ENCODE results near the gene ACER2. TPM values are rescaled to one million over a fixed set of nuclear protein-coding genes. Genes with fewer than 3 reads are reported as not detected.

ACER2 gene
- total RNA-seq, 1 donor from 2014 or later = 3.4 TPM

DNA sequence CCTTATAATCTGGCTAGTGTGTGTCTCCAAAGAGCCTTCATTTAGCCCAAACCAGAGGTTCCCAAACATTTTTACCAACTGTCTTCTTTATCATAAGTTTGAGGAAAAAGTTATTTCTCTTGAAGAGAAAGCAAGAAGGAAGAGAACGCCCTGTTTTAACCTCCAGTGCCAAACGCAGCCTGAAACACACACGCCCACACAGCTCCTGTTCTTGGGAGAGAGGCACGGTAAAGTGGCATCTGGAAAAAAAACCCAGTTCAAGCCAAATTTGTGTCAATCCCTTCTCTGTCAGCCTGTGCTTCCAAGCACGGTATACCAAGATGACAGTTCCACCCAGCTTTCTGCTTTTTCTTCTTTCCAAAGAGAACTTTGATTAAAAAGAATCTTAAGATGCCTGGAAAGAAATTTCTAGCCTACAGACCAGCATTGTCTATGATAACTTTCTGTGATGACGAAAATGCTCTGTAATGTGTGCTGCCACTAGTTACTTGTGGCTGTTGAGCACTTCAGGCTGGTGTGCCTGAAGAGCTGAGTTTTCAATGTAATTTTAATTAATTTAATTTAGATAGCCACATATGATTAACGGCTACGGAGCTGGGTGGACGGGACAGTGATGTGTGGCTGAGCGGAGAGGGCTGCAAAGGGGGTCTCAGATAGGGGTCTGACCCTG lies 62.3 kb downstream of the ACER2 start:
- DNase-seq = no peak
- peak; percentile 47 for ATAC-seq
- intact Hi-C loops (cut with micrococcal nuclease) = no loop called here

- intact Hi-C loops (cut with micrococcal nuclease) = no loop called here
- DNase-seq (peak; percentile 70), ATAC-seq (peak; percentile 87)
Observed at GRCh38 chr9:19471737-19472648, 63.2 kb downstream of the ACER2 start.

DNA sequence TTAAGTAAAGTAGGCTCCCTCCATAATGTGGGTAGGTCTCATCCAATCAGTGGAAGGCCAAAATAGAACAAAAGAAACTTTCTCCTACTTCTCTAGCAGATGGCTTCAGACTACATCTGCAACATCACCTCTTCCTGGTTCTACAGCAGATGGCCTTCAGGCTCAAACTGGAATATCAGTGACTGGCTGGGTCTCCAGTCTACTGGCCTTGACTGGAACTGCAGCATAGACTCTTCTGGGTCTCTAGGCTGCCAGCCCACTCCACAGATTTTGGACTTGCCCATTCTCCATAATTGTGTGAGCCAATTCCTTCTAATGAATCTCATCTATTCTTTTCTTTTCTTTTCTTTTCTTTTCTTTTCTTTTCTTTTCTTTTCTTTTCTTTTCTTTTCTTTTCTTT lies 64.8 kb downstream of the ACER2 start:
- ATAC-seq = no peak
- no peak for DNase-seq
- intact Hi-C loops (cut with micrococcal nuclease) = no loop called here

- no peak for ATAC-seq
- no peak for DNase-seq
- intact Hi-C loops (cut with micrococcal nuclease) = no loop called here
Observed at GRCh38 chr9:19479874-19480273, 71.1 kb downstream of the ACER2 start.

GRCh38 chr9:19480345-19480744 lies 71.5 kb downstream of the ACER2 start:
- DNase-seq (peak; percentile 55), ATAC-seq (peak; percentile 41)
- intact Hi-C loops (cut with micrococcal nuclease) = no loop called here

GRCh38 chr9:19481121-19481870 lies 72.5 kb downstream of the ACER2 start:
- DNase-seq (peak; percentile 66), ATAC-seq (peak; percentile 93)
- intact Hi-C loops (cut with micrococcal nuclease) = no loop called here

DNA sequence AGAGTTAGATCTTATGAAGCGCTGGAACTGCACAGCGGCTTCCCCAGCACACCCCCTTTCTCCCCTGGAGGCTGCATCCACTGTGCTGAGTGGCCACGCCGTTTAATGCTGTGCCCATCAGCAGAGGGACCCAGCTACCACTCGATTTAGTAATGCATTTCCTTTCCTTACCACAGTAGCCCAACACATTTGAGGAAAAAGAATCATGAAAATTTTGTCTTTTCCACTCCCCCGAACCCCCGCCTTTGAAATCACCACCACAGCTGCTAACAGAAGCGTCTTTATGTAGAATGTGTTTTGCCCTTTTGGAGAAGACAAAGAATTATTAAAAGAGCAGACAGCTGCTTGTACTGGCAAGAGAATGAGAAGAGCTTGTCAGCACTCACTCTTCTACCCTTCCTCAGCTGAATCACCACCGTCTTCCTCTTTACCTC lies 73.2 kb downstream of the ACER2 start:
- ATAC-seq (peak; percentile 50), DNase-seq (no peak)
- intact Hi-C loops (cut with micrococcal nuclease) = no loop called here

DNA sequence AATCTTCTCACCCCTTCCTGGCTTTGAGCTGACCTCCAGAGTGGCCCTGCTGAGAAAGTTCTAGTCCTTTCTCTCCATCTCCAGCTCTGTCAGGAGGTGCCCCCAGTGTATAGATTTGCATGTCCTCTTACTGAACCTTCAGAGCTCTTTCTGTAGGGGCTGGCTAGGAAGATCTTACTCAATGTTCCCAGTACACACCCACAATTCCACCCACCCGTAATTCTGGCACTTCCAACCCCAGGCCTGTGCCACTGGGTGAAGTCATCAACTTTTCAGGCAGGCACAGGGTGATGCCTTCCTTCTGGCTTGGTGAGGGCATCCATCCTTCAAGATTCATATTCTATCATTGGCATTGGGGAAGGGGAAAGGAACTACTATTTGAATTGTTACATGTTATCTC lies 75.9 kb downstream of the ACER2 start:
- ATAC-seq (no peak), DNase-seq (no peak)
- intact Hi-C loops (cut with micrococcal nuclease) = no loop called here

GRCh38 chr9:19485193-19485592 lies 76.4 kb downstream of the ACER2 start:
- intact Hi-C loops (cut with micrococcal nuclease) = no loop called here
- DNase-seq (no peak), ATAC-seq (no peak)

DNA sequence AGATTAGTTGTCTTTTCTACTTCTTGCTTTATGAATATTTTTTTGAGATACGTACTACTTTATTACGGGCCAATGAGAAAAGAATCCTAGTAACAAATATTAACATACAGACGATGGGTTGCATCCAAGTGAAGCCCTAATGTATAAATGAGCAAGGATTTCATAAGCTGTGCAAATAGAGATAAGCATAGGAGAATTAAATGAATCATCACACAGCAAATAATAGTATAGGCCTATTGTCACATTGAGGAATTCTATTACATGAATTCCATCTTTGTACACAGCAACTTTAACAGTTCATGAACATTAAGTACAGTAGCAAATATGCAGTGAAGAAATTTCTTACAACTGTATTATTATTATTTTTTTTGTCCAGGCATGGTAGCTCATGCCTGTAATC lies 78.0 kb downstream of the ACER2 start:
- DNase-seq = no peak
- intact Hi-C loops (cut with micrococcal nuclease) = no loop called here
- no peak for ATAC-seq

DNA sequence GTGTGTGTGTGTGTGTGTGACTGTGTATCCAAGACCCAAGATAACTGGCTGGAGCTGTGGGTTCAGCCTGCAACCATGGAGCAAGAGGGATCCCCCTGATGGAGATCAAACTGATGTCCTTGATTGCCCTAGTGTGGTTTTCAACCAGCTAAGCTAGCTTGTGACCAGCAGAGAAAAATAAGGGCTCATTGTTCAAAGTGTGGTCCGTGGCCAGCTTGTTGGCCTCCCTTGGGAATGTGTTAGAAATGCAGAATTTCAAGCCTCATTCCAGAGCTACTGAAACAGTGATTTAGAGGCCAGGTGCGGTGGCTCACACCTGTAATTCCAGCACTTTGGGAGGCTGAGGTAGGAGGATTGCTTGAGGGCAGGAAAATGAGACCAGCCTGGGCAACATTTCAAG lies 79.9 kb downstream of the ACER2 start:
- ATAC-seq (no peak), DNase-seq (no peak)
- intact Hi-C loops (cut with micrococcal nuclease) = no loop called here

DNA sequence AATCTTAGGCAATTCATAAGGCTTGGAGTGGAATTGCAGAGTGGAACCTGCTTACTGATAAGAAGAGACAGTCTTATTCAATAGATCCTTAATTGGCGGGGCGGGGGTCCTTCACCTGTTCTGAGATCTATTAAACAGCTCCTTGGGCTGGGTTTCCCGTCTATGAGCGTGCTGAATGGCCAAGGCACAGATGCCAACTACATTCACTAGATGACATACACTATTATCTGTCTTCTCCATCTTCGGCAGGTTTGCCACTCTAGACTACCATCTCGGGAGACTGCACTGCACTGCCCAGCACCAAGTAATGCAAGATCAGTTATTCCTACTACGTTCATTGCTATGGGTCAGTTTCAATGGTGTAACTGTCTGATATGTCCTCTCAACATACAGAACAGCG lies 81.5 kb downstream of the ACER2 start:
- intact Hi-C loops (cut with micrococcal nuclease) = no loop called here
- DNase-seq (no peak), ATAC-seq (no peak)

GRCh38 chr9:19490828-19491227 lies 82.0 kb downstream of the ACER2 start:
- no peak for ATAC-seq
- DNase-seq = no peak
- intact Hi-C loops (cut with micrococcal nuclease) = no loop called here

- ATAC-seq (no peak), DNase-seq (no peak)
- intact Hi-C loops (cut with micrococcal nuclease) = no loop called here
Observed at GRCh38 chr9:19492775-19493173, 84.0 kb downstream of the ACER2 start.

DNA sequence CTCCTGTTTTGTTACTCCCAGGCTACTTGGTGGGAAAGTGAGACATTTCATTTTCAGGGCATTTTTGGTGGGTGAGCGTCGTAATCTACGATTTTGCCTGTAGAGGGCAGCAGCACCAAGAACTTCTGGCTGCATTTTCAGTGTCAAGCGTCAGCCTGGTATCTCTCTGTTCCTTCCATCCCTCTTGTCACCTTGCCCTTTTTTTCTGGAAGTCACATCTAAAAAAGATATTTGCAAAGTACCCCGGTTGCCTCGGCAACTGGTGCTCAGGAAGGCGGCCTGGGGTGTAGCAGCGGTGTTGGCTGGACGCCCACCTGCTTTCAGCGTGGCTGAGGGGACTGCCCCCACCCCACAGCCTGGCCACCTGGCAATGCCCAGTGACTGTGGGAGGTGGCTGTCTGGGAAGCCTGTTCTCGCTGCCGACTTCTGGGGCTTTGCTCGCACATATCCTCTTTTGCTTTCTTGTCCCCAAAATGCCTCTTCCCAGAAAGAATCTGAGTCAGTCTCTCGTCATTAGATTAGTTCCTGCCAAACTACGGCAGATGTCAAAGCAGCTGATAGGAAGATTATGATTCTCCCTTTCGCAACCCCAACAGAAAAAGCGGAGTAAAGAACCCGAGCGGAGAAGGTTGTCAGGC lies 84.5 kb downstream of the ACER2 start:
- ATAC-seq (peak; percentile 93), DNase-seq (peak; percentile 92)
- intact Hi-C loops (cut with micrococcal nuclease) = no loop called here

GRCh38 chr9:19493876-19494275 lies 85.1 kb downstream of the ACER2 start:
- ATAC-seq (peak; percentile 42), DNase-seq (no peak)
- intact Hi-C loops (cut with micrococcal nuclease) = no loop called here

- ATAC-seq = no peak
- intact Hi-C loops (cut with micrococcal nuclease) = no loop called here
- DNase-seq = no peak
Observed at GRCh38 chr9:19495186-19496028, 86.6 kb downstream of the ACER2 start.

GRCh38 chr9:19496321-19497050 lies 87.7 kb downstream of the ACER2 start:
- DNase-seq (no peak), ATAC-seq (no peak)
- intact Hi-C loops (cut with micrococcal nuclease) = no loop called here

All from left ventricle myocardium superior (tissue), 1 donor.